GOT3 (cell line): ENCODE measurements around the gene KRTAP10-8.
"Not testable (repeated sequence)": the region's sequence is repeated elsewhere in the genome, so short reads cannot be mapped to it uniquely, and the experiment has no call there.

Source experiments
- DNase-seq: peaks from one replicate; lab custom pipeline; 2025; ENCODE audit warnings: mixed read lengths; lab: John Stamatoyannopoulos, UW

KRTAP10-8 gene

GRCh38 chr21:44599264-44600029 lies 12.4 kb upstream of the KRTAP10-8 start:
- no peak for DNase-seq

GRCh38 chr21:44600118-44600978 lies 11.5 kb upstream of the KRTAP10-8 start, which contains the start of gene KRTAP10-7:
Gene KRTAP10-7, plus strand, starts transcription at chr21:44600597. Its CDS starts 25 bp downstream, at chr21:44600622.
- DNase-seq = not testable (repeated sequence)

GRCh38 chr21:44601091-44601490 lies 10.8 kb upstream of the KRTAP10-8 start:
- DNase-seq = not testable (repeated sequence)

- no peak for DNase-seq
These were observed 10.1 kb upstream of the KRTAP10-8 start for GRCh38 chr21:44601596-44602462.

- no peak for DNase-seq
These were observed 9.4 kb upstream of the KRTAP10-8 start for GRCh38 chr21:44602463-44602850.

- DNase-seq = no peak
These were observed 8.6 kb upstream of the KRTAP10-8 start for GRCh38 chr21:44603109-44603875.

- DNase-seq = no peak
These were observed 8.0 kb upstream of the KRTAP10-8 start for GRCh38 chr21:44603911-44604310.

GRCh38 chr21:44606495-44606894 lies 5.4 kb upstream of the KRTAP10-8 start:
- DNase-seq = no peak

GRCh38 chr21:44609193-44609592 lies 2.7 kb upstream of the KRTAP10-8 start:
- DNase-seq = no peak

GRCh38 chr21:44610157-44610843 lies 1.6 kb upstream of the KRTAP10-8 start:
- DNase-seq = not testable (repeated sequence)

- DNase-seq = no peak
These were observed 328 bp upstream of the KRTAP10-8 start for GRCh38 chr21:44611551-44611950.

GRCh38 chr21:44612669-44613229 lies 870 bp downstream of the KRTAP10-8 start:
- DNase-seq = no peak

- DNase-seq = no peak
These were observed 1.7 kb downstream of the KRTAP10-8 start for GRCh38 chr21:44613386-44614155.

- no peak for DNase-seq
These were observed 2.3 kb downstream of the KRTAP10-8 start for GRCh38 chr21:44614161-44614631.

- DNase-seq = no peak
These were observed 3.1 kb downstream of the KRTAP10-8 start for GRCh38 chr21:44614961-44615391.

- no peak for DNase-seq
These were observed 3.6 kb downstream of the KRTAP10-8 start for GRCh38 chr21:44615466-44615865.

GRCh38 chr21:44615911-44616590 lies 4.2 kb downstream of the KRTAP10-8 start:
- DNase-seq = no peak

- no peak for DNase-seq
These were observed 4.7 kb downstream of the KRTAP10-8 start for GRCh38 chr21:44616591-44616926.

GRCh38 chr21:44617071-44617501 lies 5.2 kb downstream of the KRTAP10-8 start:
- DNase-seq = no peak
